NOMO-1 treated with dmso at 0.1 percent for 144 hours (cell line): ENCODE results near the gene KRT38.
"Not testable (repeated sequence)": the region's sequence is repeated elsewhere in the genome, so short reads cannot be mapped to it uniquely, and the experiment has no call there.

Source experiments
- DNase-seq: peaks from one replicate; lab custom pipeline; 2025; ENCODE audit not compliant: unreplicated experiment; lab: John Stamatoyannopoulos, UW

KRT38 gene

DNA sequence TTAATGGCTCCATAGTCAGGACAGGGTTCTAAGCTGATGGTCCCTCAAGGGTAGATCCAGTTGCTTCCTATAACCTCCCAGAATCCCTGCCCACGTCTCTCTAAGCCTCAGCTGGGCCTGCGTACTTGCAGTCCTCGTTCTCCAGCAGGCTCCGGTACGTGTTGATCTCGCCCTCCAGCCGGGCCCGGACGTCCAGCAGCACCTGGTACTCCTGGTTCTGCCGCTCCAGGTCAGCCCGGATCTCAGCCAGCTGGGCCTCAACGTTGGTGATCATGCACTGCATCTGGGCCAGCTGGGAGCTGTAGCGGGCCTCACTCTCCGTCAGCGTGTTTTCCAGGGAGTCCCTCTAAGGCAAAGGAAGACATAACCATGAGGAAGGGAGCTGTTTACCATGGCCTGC lies 21.9 kb upstream of the KRT38 start:
- no peak for DNase-seq

DNA sequence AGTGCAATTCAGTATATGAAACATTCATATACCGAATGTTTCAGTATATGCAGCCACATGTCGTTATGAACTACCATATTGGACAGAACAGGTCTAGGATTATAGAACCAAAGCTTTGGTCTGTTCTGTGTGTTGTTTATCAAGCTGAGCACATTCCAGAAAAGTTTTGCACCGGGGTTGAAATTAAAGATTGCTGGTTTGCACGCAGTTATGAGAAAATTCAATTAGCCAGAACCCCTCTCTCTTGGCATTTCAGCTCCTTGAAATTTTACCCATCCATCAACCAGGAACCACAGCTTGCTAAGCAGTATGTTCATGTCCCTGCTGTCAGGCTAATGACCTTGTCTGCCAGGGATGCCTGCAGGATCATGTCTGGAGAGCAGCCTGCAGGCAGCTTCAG lies 16.9 kb upstream of the KRT38 start:
- no peak for DNase-seq

GRCh38 chr17:41456204-41456603 lies 15.4 kb upstream of the KRT38 start:
- DNase-seq, result no peak

DNA sequence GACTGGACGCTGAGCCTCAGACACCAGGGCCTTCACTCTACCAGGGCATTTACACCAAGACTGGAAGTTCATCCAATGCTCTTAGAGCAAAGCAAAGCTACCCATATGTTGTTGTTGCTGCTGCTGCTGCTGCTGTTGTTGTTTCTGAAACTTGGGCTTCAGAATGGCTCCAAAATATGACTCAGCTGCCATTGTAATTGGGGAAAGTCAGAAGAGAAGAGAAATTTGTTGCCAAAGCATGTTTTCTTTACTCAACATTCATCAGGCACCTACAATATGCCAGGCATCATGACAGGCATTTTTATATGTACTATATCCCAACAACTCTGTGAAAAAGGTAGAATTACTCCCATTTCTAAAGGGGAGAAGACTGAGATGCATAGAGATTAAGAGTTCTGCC lies 14.5 kb upstream of the KRT38 start:
- no peak for DNase-seq

GRCh38 chr17:41453066-41453465 lies 12.3 kb upstream of the KRT38 start:
- no peak for DNase-seq

GRCh38 chr17:41452281-41452680 lies 11.5 kb upstream of the KRT38 start:
- DNase-seq, result no peak

DNA sequence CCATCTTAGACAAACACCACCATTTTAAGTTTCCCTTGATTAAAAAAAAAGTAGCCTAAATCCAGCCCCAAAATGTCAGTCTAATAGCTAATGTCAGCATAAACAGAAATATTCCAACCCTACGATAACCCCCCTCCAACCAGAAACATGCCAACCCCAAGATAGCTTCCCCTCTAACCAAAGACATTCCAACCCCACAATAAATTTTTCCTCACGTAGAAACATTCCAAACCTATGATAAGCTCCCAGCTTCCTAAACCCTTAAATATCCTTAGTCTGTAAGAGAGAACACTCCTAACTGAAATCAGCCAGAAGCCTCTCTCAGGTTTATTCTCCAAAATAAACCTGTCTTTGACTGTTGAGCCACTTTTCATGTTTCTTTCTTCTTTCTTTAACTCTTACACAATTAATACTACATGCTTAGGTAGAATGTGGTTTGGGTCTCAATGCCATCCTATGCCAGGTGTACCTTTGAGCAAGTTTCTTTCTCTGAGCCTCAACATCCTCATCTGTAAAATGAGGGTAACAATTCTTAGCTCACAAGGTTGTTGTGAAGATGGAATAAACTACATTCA lies 10.5 kb upstream of the KRT38 start:
- no peak for DNase-seq

- no peak for DNase-seq
Observed at GRCh38 chr17:41449008-41449407, 8.2 kb upstream of the KRT38 start.

DNA sequence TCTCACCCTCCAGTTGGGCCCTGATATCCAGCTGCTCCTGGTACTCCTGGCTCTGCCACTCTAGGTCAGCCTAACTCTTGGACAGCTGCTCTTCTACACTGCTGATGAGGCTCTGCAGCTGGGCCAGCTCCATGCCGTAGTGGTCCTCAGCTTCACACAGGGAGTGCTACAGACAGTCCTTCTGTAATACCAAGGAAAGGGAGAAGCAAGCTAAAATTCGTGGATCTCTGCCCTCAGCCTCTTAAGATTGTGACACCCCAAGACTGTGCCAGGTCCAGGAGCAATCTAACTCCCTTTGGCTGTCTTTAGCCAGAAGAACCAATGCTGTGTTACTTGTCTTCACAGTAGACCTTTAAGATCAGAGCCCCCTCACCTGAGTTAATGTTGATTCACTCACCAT lies 7.7 kb upstream of the KRT38 start:
- DNase-seq, result no peak

DNA sequence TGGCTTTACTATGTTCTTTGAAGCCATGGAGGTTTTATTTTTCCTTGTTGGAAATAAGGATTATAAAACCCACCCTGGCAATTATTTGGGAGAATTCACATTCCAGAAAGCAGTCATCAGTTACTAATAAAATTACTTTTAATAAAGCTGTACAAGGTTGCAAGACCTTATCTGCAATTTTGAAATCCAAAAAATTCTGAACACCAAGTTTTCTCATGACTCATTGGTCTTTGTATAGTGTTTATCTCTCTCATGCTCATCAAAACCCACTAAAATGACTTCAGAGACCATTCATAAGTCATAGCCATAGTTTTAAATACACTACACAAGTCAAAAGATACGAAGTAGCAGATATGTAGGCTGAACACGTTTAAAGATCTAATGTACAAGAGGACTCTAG lies 6.0 kb upstream of the KRT38 start:
- no peak for DNase-seq

DNA sequence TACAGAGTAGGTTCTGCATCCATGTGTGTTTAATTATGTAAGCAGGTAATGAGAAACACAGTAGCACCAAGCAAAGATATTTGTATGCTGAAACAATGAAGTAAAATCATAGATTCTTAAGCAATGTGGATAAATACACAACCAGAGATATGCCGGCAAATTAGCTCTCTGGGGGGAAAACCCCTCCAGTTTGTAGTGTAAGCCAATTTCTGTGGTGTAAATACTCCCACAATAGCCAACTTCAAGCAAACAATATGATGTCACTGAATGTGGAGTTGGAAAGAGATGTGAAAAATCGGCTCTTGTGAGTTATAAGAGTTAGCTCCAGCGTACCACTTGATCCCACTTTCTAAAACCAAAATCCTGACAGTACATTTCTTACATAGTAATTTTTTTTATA lies 3.9 kb upstream of the KRT38 start:
- no peak for DNase-seq

GRCh38 chr17:41444186-41444585 lies 3.4 kb upstream of the KRT38 start:
- DNase-seq, result no peak

DNA sequence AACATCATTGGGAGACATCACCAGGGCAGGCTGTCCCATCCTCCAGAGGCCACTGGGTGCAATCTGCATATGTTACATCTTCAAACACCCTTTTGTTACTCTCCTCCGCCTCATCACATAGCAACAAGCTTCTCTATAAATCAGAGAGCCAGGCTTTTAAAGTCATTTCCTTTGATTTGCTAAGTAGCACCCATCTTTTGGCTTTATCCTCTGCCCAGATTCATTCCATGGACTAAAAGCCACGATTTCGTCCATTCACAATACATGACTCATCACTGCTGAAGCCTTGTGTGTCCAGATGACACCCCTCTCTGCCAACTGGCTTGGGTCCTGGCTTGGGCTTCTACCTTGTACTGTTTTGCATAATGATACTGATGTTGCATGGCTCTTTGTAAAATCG lies 2.0 kb upstream of the KRT38 start:
- no peak for DNase-seq

DNA sequence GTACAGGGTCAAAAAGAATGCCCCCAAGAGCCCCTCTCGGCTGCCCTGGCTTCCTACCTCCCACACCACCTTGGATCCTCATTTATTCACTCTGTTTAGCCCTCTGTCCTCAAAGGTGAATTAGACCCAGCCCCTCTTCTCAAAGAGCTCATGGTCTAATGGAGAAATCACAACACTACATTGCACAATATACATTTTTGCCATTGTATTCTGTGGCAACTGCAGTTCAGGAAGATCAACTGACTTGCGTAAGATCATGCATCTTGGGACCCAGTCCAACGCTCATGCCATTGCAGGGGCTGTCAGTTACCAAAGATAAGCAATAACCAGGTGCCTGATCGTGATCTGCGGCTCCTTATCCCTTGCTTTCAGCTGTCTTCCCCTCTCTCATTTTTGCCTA lies 1.4 kb downstream of the KRT38 start:
- no peak for DNase-seq

- DNase-seq, result no peak
Observed at GRCh38 chr17:41437769-41438168, 3.0 kb downstream of the KRT38 start.

- DNase-seq, result no peak
Observed at GRCh38 chr17:41437254-41437653, 3.5 kb downstream of the KRT38 start.

GRCh38 chr17:41434415-41434814 lies 6.4 kb downstream of the KRT38 start:
- DNase-seq, result no peak

- DNase-seq, result no peak
Observed at GRCh38 chr17:41434005-41434404, 6.8 kb downstream of the KRT38 start.

DNA sequence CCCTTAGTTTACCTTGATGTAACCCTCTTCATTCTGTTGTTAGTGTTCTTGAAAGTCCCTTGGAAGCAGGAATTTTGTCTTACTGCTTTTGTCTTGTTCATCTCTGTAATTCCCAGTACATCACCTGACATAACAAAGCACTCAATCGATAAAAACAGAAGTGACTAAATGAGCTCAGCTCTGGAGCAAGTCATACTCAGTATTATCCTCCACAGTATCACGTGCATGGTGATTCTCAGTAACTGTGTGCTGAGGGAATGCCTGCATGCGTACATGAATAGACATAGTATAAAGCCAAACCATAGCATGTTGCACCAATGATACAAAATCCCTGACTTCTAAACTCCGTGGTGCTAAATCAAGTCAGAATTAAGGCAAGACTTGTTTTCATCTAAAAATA lies 7.2 kb downstream of the KRT38 start:
- DNase-seq, result no peak

GRCh38 chr17:41430376-41430775 lies 10.4 kb downstream of the KRT38 start:
- not testable (repeated sequence) for DNase-seq

GRCh38 chr17:41429667-41430066 lies 11.1 kb downstream of the KRT38 start:
- DNase-seq, result no peak

- DNase-seq, result no peak
Observed at GRCh38 chr17:41428591-41429291, 12.0 kb downstream of the KRT38 start.

DNA sequence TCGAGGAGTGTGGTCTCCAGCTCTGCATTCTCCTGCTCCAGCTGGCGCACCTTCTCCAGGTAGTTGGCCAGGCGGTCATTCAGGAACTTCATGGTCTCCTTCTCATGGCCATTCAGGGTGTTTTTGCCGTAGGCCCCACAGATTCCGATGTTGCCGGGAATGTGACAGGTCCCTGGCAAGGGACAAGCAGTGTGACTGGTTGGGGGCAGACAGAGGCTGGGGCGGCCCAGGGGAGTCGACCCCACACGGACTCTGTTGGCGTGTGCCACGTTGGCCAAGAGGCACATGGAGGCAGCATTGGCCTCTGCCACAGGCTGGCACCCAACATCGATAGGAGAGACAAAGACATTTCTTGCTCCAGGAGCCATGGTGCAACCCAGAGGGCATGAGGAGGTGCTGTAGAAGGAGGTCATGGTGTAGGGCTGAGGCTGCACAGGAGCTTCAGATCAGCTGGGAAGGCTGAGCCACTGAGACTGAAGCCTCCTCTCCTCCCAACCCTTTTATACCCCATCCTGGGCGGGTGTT lies 16.6 kb downstream of the KRT38 start, which contains the start of gene KRT37:
Gene KRT37 (minus strand): TSS at position 475 of the 525 bp plus-strand sequence. CDS start 62 bp downstream, at position 413.
- no peak for DNase-seq
